Smooth muscle cell (in vitro differentiated cells): ENCODE measurements around the gene DSCAM. TPM values are rescaled to one million over a fixed set of nuclear protein-coding genes. Genes with fewer than 3 reads are reported as not detected.

ENCODE experiments used
- DNase-seq: peaks from one replicate; lab custom pipeline; 2025; ENCODE audit not compliant: unreplicated experiment; lab: John Stamatoyannopoulos, UW
- H2AFZ ChIP-seq: fragments of 200-600 bp; sonication (generic); 2 replicates; pipeline ENCODE4 v1.6.0; 2016; ENCODE audit warnings: antibody characterized with exemption, low read depth, mild to moderate bottlenecking
- H3F3A ChIP-seq: fragments of 200-600 bp; sonication (generic); 2 replicates; pipeline ENCODE4 v1.6.0; 2017; ENCODE audit warnings: antibody characterized with exemption, low read depth
- H3K27ac ChIP-seq: fragments of 200-600 bp; sonication (generic); 2 replicates; pipeline ENCODE4 v1.5.1; 2016; ENCODE audit warnings: low read depth, mild to moderate bottlenecking
- H3K27me3 ChIP-seq: fragments of 200-600 bp; sonication (generic); 2 replicates; pipeline ENCODE4 v1.6.1; 2016; ENCODE audit warnings: low read depth, mild to moderate bottlenecking
- H3K36me3 ChIP-seq: fragments of 200-600 bp; sonication (generic); 2 replicates; pipeline ENCODE4 v1.5.1; 2016; ENCODE audit warnings: low read depth
- H3K4me1 ChIP-seq: fragments of 200-600 bp; sonication (generic); 2 replicates; pipeline ENCODE4 v1.5.1; 2016; ENCODE audit warnings: low read depth
- H3K4me2 ChIP-seq: fragments of 200-600 bp; sonication (generic); 2 replicates; pipeline ENCODE4 v1.6.0; 2016; ENCODE audit warnings: mild to moderate bottlenecking
- H3K4me3 ChIP-seq: fragments of 200-600 bp; sonication (generic); 2 replicates; pipeline ENCODE4 v1.5.1; 2016; ENCODE audit warnings: mild to moderate bottlenecking
- H3K79me2 ChIP-seq: fragments of 200-600 bp; sonication (generic); 2 replicates; pipeline ENCODE4 v1.6.0; 2016; ENCODE audit warnings: low read depth, mild to moderate bottlenecking
- H3K9ac ChIP-seq: fragments of 200-600 bp; sonication (generic); 2 replicates; pipeline ENCODE4 v1.6.0; 2016; ENCODE audit warnings: low read depth
- H3K9me3 ChIP-seq: fragments of 200-600 bp; sonication (generic); replicated peaks from 2 replicates; pipeline ENCODE4 v1.5.1; 2016; ENCODE audit warnings: low read depth
- H4K20me1 ChIP-seq: fragments of 200-600 bp; sonication (generic); 2 replicates; pipeline ENCODE4 v1.6.0; 2016; ENCODE audit warnings: low read depth
- WGBS: methylation state at CpG from one replicate; pipeline ENCODE4 v1.1.7; 2016; ENCODE audit warnings: low lambda C conversion rate; 5-methylcytosine and 5-hydroxymethylcytosine counted together
- polyA plus RNA-seq: library from polyadenylated mRNA; unstranded; fragments of >200 nt; fragmentation: Nextera tagmentation; extraction: Ambion mirVana; gene quantifications from 2 replicates; pipeline ENCODE4 v1.2.1, GENCODE V29; 2016
- total RNA-seq: library from RNA; depleted of rRNA; stranded (reverse); fragments of >200 nt; gene quantifications from 2 replicates; pipeline ENCODE4 v1.2.3, GENCODE V29; 2014
- TF ChIP-seq, protein P1 (sequence below): fragments of 200-600 bp; sonication (generic); IDR thresholded peaks from 2 replicates; pipeline ENCODE4 v1.5.1; 2017; ENCODE audit warnings: borderline replicate concordance, mild to moderate bottlenecking, antibody characterized with exemption; ENCODE audit not compliant: insufficient read depth, poor library complexity, severe bottlenecking

Gene DSCAM
- total and polyA plus RNA-seq, 2 experiments from 2014 or later = not detected

DNA sequence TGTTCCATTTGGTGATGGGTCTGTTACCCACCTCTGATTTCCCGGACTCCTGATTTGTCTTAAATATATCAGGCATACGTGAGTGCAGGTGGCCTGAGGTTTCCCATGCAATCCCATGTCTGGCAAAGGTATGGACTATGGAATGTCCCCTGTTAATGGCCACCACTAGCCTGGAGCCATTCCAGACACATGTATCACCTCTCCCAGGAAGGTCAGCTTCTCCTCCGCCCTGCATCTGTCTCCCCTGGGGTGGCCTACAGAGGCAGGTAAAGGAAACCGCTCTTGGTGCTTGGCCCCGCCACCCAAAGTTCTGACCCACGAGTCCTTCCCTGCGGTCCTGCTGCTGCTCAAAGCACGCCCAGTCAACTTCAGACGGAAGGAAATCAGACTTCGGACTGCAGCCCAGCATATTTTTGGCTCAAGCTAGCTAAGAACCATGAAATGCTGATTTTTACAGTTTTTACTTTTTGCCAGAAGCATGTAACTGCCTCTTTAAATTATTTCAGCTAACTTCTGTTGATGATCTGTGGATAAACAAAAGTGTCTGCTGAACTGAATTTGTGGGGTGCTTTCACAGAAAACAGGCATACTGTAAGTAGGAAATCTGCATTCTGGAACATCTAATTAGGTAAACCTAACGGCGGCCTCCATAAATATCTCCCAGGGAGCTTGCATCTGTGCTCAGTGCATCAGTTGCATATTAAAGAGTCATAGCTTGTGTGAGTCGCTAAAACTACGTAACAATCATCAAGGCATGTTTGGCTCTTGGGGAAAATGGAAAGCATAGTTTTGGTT, 873.8 kb downstream of the DSCAM start:
- no peak overlapping the region for H2AFZ ChIP-seq
- H3K36me3 ChIP-seq = no peaks in the 10 kb centered on the region
- DNase-seq = no peak
- no peaks in the 10 kb centered on the region for H3K79me2 ChIP-seq
- H3K4me3 ChIP-seq = no peak overlapping the region
- 85% methylated on average over 14 of the region's 14 CpGs for WGBS
- H4K20me1 ChIP-seq = no peaks in the 10 kb centered on the region
- TF ChIP-seq, protein P1, sequence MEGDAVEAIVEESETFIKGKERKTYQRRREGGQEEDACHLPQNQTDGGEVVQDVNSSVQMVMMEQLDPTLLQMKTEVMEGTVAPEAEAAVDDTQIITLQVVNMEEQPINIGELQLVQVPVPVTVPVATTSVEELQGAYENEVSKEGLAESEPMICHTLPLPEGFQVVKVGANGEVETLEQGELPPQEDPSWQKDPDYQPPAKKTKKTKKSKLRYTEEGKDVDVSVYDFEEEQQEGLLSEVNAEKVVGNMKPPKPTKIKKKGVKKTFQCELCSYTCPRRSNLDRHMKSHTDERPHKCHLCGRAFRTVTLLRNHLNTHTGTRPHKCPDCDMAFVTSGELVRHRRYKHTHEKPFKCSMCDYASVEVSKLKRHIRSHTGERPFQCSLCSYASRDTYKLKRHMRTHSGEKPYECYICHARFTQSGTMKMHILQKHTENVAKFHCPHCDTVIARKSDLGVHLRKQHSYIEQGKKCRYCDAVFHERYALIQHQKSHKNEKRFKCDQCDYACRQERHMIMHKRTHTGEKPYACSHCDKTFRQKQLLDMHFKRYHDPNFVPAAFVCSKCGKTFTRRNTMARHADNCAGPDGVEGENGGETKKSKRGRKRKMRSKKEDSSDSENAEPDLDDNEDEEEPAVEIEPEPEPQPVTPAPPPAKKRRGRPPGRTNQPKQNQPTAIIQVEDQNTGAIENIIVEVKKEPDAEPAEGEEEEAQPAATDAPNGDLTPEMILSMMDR = no peak
- no peaks in the 10 kb centered on the region for H3F3A ChIP-seq
- H3K27me3 ChIP-seq = no peaks in the 10 kb centered on the region
- H3K9me3 ChIP-seq = no peaks in the 10 kb centered on the region
- no peaks in the 10 kb centered on the region for H3K4me1 ChIP-seq
- H3K9ac ChIP-seq = no peak overlapping the region
- H3K4me2 ChIP-seq = no peak overlapping the region
- no peak overlapping the region for H3K27ac ChIP-seq

DNA sequence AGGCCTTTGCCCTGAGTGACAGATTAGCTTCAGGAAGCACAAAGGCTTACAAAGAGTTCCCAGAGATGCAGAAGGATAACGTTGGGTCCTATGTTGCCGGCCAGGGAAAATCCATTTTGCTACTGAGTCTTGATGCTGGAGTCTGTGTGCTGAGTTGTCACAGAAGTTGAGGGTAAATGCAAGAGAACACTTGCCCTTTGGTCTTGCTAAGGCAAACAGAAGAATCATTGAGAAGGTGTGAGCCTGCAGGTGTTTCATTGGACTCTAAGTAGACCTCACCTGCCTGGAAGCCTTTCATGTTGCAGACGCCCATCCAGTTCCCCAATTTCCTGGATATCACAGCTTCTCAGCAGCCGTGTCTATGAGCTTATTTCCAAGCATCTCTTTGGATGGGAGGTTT, 874.5 kb downstream of the DSCAM start:
- H3K9ac ChIP-seq = no peak overlapping the region
- H3K27ac ChIP-seq = no peak overlapping the region
- H3K4me3 ChIP-seq = no peak overlapping the region
- H3K36me3 ChIP-seq = no peaks in the 10 kb centered on the region
- no peaks in the 10 kb centered on the region for H3K9me3 ChIP-seq
- DNase-seq = no peak
- no peaks in the 10 kb centered on the region for H3F3A ChIP-seq
- H3K4me1 ChIP-seq = no peaks in the 10 kb centered on the region
- no peaks in the 10 kb centered on the region for H3K27me3 ChIP-seq
- H3K4me2 ChIP-seq = peak overlapping the region; percentile 22
- WGBS = 72% methylated on average over 4 of the region's 4 CpGs
- TF ChIP-seq, protein P1 = no peak
- H3K79me2 ChIP-seq = no peaks in the 10 kb centered on the region
- no peaks in the 10 kb centered on the region for H4K20me1 ChIP-seq
- no peak overlapping the region for H2AFZ ChIP-seq

DNA sequence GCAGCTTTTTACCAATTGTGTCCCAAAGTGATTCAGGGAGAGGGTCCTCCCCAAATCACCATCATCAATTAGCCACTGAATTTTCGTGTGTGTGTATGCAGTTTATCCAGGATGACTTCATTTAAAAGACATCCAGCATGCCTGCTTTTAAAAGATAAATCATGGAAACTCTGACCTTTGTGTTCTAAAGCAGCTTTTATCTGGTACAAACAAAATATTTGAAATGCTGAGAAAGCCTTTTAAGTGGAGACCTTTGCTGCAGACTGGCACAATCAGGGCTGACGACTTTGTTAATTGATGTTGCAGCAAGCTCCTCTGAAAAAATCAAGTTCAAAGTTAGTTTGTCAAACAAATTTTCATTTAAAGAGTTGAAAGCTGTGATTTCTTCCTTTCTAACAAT, 875.0 kb downstream of the DSCAM start:
- H3K9me3 ChIP-seq = no peaks in the 10 kb centered on the region
- DNase-seq = no peak
- no peaks in the 10 kb centered on the region for H3K36me3 ChIP-seq
- no peak overlapping the region for H3K27ac ChIP-seq
- peak overlapping the region; percentile 22 for H3K4me2 ChIP-seq
- no peaks in the 10 kb centered on the region for H3K27me3 ChIP-seq
- TF ChIP-seq, protein P1 = no peak
- H3K4me3 ChIP-seq = no peak overlapping the region
- H3F3A ChIP-seq = no peaks in the 10 kb centered on the region
- no peak overlapping the region for H3K9ac ChIP-seq
- H3K4me1 ChIP-seq = no peaks in the 10 kb centered on the region
- no peaks in the 10 kb centered on the region for H3K79me2 ChIP-seq
- WGBS = 8% methylated on average over 2 of the region's 2 CpGs
- no peak overlapping the region for H2AFZ ChIP-seq
- H4K20me1 ChIP-seq = no peaks in the 10 kb centered on the region

DNA sequence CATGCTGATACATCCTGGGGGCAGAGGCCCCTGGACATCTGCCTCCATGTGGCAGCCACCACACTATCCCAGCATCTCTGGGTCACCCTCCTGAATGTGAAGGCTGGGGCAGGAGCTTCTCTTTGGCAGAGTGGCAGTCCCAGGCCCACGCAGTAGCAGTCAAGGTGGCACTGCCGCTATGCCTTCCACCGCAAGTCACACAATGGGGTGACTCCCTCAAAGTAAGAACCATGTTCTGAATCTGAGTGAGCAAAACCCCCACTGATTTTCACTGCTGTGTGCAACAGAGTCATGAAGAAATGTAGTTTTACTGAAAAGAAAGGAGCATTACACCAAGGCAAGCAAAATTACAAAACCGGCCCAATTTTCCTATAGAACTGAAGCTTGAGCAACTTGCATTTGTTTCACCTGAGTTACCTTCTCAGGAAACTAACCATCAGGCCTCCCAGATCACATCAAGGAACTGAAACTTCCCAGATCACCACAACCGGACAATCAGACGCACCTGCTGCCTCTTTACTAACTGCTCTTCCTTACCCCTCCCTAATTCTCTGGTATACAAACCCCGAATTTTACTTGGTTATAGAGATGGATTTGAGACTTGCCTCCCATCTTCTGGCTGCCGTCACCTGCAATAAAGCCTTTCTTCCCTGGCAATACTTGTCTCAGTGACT, 877.1 kb downstream of the DSCAM start:
- Histone ChIP-seq H2AFZ (no peak overlapping the region), H3K4me3 (no peak overlapping the region), H3K9me3 (no peaks in the 10 kb centered on the region), H3K9ac (no peak overlapping the region), H3K4me2 (no peak overlapping the region), H3K36me3 (no peaks in the 10 kb centered on the region), H3K27ac (no peak overlapping the region), H3K79me2 (no peaks in the 10 kb centered on the region), H3K27me3 (no peaks in the 10 kb centered on the region), H3K4me1 (no peaks in the 10 kb centered on the region), H3F3A (no peaks in the 10 kb centered on the region), H4K20me1 (no peaks in the 10 kb centered on the region)
- WGBS = 93% methylated on average over 8 of the region's 8 CpGs
- TF ChIP-seq, protein P1 = no peak
- no peak for DNase-seq
